Fibroblast of the aortic adventitia (primary cell): ENCODE measurements around the gene NOTCH1. TPM values are rescaled to one million over a fixed set of nuclear protein-coding genes. Genes with fewer than 3 reads are reported as not detected.

ENCODE experiments used
- DNase-seq: peaks from one replicate; pipeline ENCODE4 v3.0.0-alpha.2; 2010; ENCODE audit warnings: low read depth
- H3K4me3 ChIP-seq: 2 replicates; pipeline ENCODE4 v1.5.1; 2011; ENCODE audit warnings: low read depth, mild to moderate bottlenecking, control low read depth, low read length, moderate library complexity
- total RNA-seq: library from RNA; depleted of rRNA; stranded (reverse); fragments of >200 nt; gene quantifications from 2 replicates; pipeline ENCODE4 v1.2.3, GENCODE V29; 2012; ENCODE audit warnings: low replicate concordance
- TF ChIP-seq, protein P1 (sequence below): IDR thresholded peaks from 2 replicates; pipeline ENCODE4 v1.5.1; 2011; ENCODE audit warnings: mild to moderate bottlenecking, low read length, control low read depth, inconsistent platforms; ENCODE audit not compliant: insufficient read depth

The NOTCH1 gene
- total RNA-seq, 1 donor = 8.8 TPM

DNA sequence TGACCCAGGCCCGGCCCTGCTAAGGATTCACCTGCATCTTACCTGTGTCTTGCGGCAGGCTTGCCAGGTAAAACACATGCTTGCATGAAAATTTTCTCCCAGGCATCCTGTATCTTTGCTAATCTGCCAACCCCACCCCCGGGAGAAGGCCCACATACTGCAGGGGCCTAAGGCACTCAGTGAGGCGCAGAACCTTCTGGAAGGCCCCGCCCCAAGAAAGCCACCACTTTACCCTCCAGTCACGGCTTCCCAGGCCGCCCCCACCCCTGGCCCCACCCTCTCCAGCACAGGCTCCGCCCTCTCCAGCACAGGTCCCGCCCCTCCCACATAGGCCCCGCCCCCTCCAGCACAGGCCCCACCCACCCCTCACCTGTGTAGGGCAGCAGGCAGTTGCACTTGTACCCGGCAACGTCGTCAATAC lies 33.2 kb downstream of the NOTCH1 start:
- DNase-seq = no peak
- TF ChIP-seq, protein P1, sequence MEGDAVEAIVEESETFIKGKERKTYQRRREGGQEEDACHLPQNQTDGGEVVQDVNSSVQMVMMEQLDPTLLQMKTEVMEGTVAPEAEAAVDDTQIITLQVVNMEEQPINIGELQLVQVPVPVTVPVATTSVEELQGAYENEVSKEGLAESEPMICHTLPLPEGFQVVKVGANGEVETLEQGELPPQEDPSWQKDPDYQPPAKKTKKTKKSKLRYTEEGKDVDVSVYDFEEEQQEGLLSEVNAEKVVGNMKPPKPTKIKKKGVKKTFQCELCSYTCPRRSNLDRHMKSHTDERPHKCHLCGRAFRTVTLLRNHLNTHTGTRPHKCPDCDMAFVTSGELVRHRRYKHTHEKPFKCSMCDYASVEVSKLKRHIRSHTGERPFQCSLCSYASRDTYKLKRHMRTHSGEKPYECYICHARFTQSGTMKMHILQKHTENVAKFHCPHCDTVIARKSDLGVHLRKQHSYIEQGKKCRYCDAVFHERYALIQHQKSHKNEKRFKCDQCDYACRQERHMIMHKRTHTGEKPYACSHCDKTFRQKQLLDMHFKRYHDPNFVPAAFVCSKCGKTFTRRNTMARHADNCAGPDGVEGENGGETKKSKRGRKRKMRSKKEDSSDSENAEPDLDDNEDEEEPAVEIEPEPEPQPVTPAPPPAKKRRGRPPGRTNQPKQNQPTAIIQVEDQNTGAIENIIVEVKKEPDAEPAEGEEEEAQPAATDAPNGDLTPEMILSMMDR = no peak
- H3K4me3 ChIP-seq = no peak overlapping the region

DNA sequence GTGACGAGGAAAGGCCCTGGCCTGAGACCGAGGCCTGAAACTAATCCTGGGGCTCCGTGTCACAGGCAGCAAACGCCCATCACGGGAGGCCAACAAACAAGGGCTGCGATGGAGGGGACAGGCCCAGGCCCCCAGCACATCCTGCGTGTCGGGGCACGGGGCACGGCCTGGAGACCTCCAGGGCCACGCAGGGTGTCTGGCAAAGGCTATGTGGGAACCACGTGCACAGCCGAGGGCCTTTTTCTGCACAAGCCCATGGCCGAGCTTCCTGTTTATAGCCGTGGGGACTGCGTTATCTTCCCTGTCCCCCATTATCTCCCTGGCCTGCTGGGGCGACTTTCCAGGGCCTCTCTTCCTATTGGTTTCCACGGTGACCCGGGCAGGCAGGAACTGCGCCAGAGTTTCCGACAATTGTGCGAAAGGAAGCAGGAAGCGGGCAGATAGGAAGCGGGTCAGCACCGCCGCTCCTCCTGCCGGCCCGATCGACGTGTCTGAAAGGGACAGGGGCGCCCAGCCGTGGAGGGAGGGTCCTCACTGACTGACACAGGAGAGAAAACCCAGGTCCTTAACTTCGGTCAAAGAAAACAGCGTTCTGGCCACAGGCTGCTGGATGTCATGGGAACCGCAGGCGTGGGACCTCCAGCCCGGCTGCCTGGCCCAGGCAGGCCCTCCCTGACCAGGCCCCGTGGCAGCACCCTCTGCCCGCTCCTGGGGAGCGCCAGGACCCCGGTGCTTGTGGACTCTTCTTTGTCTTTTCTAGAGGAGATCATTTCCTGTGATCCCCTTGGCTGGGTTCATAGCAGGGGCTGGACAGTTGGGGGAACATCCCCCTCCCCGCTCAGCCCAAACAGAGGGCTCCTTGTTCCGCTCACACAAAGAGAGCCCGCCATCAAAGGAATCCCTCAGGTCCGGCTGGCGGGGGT lies 33.9 kb downstream of the NOTCH1 start:
- H3K4me3 ChIP-seq = no peak overlapping the region
- DNase-seq = no peak
- TF ChIP-seq, protein P1 = no peak

DNA sequence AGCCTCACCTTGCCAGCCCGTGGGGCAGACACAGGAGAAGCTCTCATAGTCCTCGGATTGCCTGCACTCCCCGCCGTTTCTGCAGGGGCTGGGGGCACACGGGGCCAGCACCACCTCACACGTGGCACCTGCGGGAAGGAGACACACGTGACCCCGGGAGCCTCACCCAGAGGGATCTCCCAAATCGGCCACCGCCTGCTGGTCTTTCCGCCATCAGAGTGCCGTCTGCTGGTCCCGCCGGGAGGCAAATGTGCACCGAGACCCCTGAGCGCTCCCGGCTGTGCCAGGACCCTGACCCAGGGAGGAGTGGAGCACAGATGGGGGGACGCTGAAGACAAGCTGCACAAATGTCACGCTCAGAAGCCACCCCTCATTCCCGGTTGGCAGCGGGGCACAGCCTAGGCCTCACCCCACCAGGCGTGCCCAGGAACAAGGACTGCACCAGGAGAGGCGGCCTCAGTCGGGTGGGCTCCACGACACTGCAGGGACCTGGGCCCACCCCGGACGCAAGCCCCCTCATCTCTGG lies 34.6 kb downstream of the NOTCH1 start:
- TF ChIP-seq, protein P1 = no peak
- H3K4me3 ChIP-seq = no peak overlapping the region
- no peak for DNase-seq

DNA sequence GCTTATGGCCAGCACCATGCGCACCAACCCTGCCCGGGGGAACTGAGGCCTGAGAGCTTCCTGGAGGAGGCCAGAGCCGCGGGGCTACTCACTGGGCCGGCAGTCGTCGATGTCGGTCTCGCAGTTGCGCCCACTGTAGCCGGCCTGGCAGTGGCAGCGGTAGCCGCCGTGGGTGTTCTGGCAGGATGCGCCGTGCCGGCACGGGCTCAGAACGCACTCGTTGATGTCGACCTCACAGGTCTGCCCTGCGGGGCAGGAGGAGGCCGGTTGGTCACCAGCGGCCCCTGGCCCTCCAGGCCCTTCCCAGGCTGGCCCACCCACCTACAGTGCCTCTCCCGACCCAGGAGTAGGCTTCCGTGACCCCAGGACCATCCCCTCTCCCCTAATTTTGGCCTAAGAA lies 35.3 kb downstream of the NOTCH1 start:
- TF ChIP-seq, protein P1 = no peak
- H3K4me3 ChIP-seq = no peak overlapping the region

DNA sequence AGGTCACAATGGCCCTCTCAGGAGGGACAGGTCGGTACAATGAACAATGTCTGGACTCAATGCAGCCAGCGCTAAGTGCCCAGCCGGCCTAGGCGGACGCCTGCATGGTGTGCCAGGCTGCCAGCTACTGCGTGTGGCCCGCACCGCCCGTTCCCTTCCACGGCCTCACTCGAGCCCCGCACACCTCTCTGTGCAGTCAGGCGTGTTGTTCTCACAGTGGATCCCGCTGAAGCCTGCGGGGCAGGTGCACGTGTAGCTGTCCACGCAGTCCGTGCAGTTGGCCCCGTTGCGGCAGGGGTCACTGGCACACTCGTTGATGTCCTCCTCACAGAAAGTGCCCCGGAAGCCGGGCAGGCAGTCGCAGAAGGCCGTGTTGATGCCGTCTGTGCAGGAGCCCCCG lies 36.3 kb downstream of the NOTCH1 start:
- H3K4me3 ChIP-seq = no peak overlapping the region
- TF ChIP-seq, protein P1 = no peak
- DNase-seq = no peak

More for the DNA sequence above, 35.3 kb downstream of the NOTCH1 start:
- no peak for DNase-seq

DNA sequence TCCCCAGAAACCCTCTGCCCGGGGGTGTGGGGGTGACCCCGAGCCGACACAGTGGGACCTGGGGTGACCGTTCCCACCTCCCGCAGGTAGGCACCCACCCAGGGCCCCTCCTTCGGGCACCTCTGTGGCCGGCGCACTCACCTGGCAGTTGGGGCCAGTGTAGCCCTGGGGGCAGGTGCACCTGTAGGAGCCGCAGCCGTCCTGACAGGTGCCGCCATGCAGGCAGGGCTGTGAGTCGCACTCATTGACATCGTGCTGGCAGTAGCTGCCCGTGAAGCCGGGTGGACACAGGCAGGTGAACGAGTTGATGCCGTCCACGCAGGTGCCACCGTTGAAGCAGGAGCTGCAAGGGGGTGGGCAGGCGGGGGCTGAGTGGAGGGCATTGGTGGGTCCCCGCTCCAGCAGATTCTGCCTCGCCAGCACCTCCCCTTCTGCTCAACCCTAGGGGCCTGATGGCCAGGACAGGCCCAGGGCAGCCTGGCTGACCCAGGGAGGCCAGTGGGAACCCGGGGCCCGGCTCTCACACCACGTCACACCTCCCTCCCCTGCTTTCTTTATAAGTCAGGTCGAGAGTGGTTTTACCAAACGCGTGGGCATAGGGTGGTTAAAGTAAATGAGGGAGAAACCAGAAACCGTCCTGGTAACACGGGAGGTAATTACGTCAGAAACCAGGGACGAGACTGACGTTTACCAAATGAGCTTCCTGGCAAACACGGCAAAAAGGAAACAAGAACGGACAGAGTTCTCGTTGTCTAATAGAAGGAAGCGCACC lies 36.9 kb downstream of the NOTCH1 start:
- no peak overlapping the region for H3K4me3 ChIP-seq
- TF ChIP-seq, protein P1 = no peak
- no peak for DNase-seq
